ENCODE measurements around the gene FAM181A.
A peak's percentile ranks its signal among the peaks of the same experiment; 100 is the strongest.

The FAM181A gene

GRCh38 chr14:93926873-93927799 lies at the start of gene FAM181A:
Gene FAM181A, plus strand, starts transcription at chr14:93927344. Its CDS starts 942 bp downstream, at chr14:93928286.
- no peak for DNase-seq (ENCODE audit: low read depth in 1 of 2, low spot score in 1 of 2)

GRCh38 chr14:93878212-93878611 lies 48.9 kb upstream of the FAM181A start:
- DNase-seq (ENCODE audit: low read depth in 1 of 2, low spot score in 1 of 2): no peak

- no peak for DNase-seq (ENCODE audit: low read depth in 1 of 2, low spot score in 1 of 2)
Observed at GRCh38 chr14:93878871-93879270, 48.3 kb upstream of the FAM181A start.

- no peak for DNase-seq (ENCODE audit: low read depth in 1 of 2, low spot score in 1 of 2)
Observed at GRCh38 chr14:93879362-93879983, 47.7 kb upstream of the FAM181A start.

GRCh38 chr14:93880021-93880820 lies 46.9 kb upstream of the FAM181A start:
- no peak for DNase-seq (ENCODE audit: low read depth in 1 of 2, low spot score in 1 of 2)

- no peak for DNase-seq (ENCODE audit: low read depth in 1 of 2, low spot score in 1 of 2)
Observed at GRCh38 chr14:93884950-93885349, 42.2 kb upstream of the FAM181A start.

- DNase-seq (ENCODE audit: low read depth in 1 of 2, low spot score in 1 of 2): no peak
Observed at GRCh38 chr14:93888995-93889394, 38.1 kb upstream of the FAM181A start.

- no peak for DNase-seq (ENCODE audit: low read depth in 1 of 2, low spot score in 1 of 2)
Observed at GRCh38 chr14:93889739-93890483, 37.2 kb upstream of the FAM181A start.

- DNase-seq (ENCODE audit: low read depth in 1 of 2, low spot score in 1 of 2): no peak
Observed at GRCh38 chr14:93891756-93892504, 35.2 kb upstream of the FAM181A start.

- DNase-seq (ENCODE audit: low read depth in 1 of 2, low spot score in 1 of 2): no peak
Observed at GRCh38 chr14:93892505-93892839, 34.7 kb upstream of the FAM181A start.

- DNase-seq (ENCODE audit: low read depth in 1 of 2, low spot score in 1 of 2): peak; percentile 37 to 61
Observed at GRCh38 chr14:93892923-93893558, 34.1 kb upstream of the FAM181A start.

GRCh38 chr14:93893661-93894261 lies 33.4 kb upstream of the FAM181A start:
- no peak for DNase-seq (ENCODE audit: low read depth in 1 of 2, low spot score in 1 of 2)

- DNase-seq (ENCODE audit: low read depth in 1 of 2, low spot score in 1 of 2): no peak
Observed at GRCh38 chr14:93895023-93895604, 32.0 kb upstream of the FAM181A start.

GRCh38 chr14:93897476-93897845 lies 29.7 kb upstream of the FAM181A start:
- DNase-seq (ENCODE audit: low read depth in 1 of 2, low spot score in 1 of 2): no peak

GRCh38 chr14:93898081-93898611 lies 29.0 kb upstream of the FAM181A start:
- DNase-seq (ENCODE audit: low read depth in 1 of 2, low spot score in 1 of 2): no peak

GRCh38 chr14:93898731-93899130 lies 28.4 kb upstream of the FAM181A start:
- no peak for DNase-seq (ENCODE audit: low read depth in 1 of 2, low spot score in 1 of 2)

- no peak for DNase-seq (ENCODE audit: low read depth in 1 of 2, low spot score in 1 of 2)
Observed at GRCh38 chr14:93901813-93902212, 25.3 kb upstream of the FAM181A start.

- no peak for DNase-seq (ENCODE audit: low read depth in 1 of 2, low spot score in 1 of 2)
Observed at GRCh38 chr14:93902619-93903307, 24.4 kb upstream of the FAM181A start.

Data from stimulated activated CD4-positive, alpha-beta T cell treated with anti-CD3 and anti-CD28 coated beads, Interleukin-15, amount 100 ng/mL, for 1 hour (primary cell).